HG02840 (cell line): ENCODE results near the gene SMC5.
A peak's percentile ranks its signal among the peaks of the same experiment; 100 is the strongest.
"Not testable (repeated sequence)": the region's sequence is repeated elsewhere in the genome, so short reads cannot be mapped to it uniquely, and the experiment has no call there.

Source experiments
- ATAC-seq: cut with Tn5 transposase; IDR thresholded peaks from one replicate; pipeline ENCODE4 v1.9.1; 2021; ENCODE audit warnings: mild to moderate bottlenecking, moderate library complexity, moderate number of reproducible peaks; ENCODE audit not compliant: unreplicated experiment, low FRiP score

Gene SMC5

DNA sequence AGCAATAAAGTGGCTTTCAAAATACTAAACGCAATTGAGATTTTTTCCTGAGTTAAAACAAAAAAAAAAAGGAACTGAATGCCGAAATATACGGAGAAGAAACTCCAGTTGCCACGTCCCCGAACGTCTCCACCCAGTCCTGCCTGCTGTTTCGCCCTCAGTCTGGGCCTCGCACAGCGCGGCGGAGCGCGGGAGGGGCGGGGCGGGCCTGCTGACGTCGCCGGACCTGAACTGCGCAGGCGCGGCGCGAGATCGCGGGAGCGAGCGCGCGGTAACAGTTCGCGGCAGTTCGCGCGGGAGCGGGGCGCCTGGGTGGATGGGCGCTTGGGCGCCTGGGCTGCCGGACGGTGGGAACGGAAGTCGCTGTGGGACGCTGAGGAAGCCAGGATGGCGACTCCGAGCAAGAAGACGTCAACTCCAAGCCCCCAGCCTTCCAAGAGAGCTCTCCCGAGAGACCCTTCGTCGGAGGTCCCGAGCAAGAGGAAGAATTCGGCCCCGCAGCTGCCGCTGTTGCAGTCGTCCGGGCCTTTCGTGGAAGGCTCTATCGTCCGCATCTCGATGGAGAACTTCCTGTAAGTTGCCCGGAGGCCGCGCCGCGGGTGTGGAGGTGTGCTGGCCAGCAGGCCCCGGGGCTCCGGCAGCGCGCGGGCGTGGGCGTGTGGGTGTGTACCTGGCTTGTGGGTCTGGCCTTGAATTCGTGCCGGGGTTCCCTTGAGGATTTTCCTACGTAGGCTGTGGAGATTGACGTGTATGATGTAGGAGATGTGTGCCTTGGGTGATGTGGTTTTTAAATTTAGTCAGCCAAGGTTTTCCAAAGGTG, at the start of gene SMC5:
TSS of gene SMC5 (plus strand) at position 287 of the 820 bp plus-strand sequence. CDS start at position 388, 101 bp downstream.
- peak; percentile 86 for ATAC-seq

DNA sequence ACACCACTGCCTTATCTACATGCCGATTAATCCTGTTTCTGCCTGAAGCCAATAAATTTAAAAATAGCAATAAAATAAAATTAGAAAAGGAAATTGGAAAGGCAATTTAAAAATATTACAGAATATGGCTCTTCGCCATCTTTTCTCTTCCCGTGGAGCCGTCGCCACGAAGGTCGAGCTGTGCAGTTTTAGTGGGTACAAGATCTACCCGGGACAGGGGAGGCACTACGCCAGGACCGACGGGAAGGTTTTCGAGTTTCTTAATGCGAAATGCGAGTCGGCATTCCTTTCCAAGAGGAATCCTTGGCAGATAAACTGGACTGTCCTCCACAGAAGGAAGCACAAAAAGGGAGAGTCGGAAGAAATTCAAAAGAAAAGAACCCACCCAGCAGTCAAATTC, 41.7 kb upstream of the SMC5 start:
- ATAC-seq: no peak

DNA sequence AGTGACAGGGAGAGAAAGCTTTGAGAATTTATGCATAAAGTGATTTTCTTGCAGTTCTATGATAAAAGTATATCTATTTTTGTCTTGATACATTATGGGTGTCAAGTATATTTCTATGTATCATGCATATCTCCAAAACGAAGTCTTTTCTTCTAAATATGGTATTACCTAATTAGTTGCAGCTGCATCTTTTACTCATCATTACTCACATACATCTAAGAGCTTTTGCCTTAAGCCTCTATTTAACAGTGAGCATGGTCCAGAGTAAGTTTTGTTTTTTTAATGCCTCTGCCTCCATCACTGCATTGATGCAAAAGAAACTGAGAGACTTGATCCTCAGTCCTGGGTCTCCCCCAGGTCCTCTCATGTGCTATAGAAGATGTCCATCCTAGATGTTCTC, 40.0 kb upstream of the SMC5 start:
- no peak for ATAC-seq

DNA sequence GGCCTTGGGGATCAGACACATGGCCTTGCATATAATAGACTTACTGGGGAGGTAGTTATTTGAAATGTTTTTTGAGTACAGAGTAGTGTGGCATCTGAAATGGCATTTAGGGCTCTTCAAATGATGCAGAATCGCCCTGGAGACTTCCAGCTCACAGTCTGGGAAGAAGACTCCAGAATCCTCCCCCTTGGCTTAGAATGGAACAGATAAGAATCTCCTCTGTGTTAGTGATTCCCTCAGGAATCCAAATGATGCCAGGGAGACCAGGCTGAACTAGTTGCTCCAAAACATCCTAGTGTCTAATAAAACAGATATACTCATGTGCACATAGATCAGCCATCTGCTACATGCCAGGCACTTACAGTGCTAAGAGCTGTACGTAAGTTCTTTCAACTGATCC, 38.6 kb upstream of the SMC5 start:
- ATAC-seq: no peak

DNA sequence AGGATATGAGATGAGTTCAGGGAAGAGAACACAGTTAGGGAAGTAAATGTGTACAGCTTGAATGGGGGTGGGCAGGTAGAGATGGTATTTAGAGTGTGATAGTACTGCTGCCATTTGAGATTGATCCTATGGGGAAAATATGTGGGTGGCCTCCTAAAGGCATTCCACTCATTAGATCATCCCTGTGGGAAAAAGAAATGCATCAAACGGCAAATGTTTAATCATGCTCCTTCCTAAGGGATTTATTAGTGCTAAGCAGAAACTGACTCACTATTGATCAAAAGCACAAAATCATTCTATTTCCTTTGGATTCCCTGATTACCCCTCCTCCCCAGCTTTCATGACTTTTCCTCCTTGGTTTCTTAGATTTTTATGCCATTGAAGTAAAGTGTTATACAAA, 36.4 kb upstream of the SMC5 start:
- ATAC-seq: no peak

DNA sequence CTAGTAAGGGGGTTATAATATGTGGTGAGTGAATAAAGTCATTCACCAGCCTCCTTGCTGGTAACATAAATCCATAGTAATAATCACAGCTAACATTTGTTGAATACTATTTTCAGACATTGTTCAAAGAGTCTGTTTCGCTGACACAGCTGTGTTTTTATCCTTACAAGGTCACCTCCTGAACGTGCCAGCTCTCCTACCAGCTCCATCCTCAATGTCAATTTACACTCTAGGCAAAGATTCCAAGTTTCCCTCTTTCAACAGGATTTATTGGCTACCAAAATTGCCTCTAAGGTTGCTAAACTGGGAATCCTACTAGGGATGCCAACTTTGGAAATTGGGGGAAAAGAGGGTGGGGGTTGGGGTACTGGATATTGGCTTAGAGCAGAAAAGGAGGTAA, 30.7 kb upstream of the SMC5 start:
- ATAC-seq: no peak

DNA sequence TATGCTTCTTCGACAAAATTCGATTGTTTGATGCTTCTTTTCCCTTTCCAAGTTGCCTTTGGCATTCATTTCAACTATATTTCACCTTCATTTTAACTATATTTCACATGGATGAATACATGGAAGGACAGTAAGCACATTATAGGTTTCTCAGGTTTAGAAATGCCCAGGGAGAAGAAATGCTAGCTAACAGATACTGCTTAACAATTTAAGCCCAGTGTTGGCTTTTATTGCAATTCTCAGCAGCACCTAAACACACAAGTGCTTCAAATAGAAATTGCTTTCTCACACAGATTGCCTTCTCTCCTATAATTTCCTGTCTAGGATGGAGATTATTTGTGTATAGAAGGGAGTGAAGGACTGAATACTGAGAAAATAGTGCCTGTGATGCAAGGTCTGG, 30.2 kb upstream of the SMC5 start:
- no peak for ATAC-seq

DNA sequence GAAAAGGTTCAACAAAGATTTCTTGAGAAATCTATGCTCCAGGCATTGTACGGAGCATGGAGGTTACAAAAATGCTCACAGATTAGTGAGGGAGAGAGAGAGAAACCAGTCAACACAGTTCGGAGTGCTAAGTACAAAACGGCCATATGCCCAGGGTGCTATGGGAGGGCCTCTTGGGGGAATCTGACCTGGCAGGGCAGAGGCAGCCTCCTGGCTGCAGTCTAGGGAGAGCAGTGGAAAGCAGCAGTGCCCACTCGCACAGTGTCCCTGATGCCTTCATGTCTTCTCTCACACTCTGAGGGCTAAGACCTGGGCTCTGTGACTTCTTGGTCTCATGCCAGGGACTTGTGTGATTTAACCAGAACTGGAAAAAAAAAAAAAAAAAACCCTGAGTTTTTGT, 29.8 kb upstream of the SMC5 start:
- ATAC-seq: no peak

DNA sequence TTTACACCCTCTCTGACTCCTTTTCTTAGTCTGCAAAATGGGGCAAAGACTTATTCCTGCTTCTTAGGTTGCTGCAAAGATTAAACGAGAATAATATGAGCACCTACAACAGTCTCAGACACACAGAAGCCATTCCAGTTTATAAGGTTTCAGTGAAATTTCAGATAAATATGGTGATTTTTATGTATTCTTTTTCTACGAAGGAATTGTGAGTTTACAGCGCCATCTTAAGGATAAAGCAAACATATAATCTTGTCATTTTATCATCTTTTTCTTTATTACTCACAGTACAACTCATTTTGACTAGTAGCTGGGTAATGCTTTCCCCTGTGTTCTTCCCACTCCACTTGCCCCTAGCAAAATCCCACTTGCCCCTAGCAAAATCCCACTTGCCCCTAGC, 29.2 kb upstream of the SMC5 start:
- no peak for ATAC-seq

DNA sequence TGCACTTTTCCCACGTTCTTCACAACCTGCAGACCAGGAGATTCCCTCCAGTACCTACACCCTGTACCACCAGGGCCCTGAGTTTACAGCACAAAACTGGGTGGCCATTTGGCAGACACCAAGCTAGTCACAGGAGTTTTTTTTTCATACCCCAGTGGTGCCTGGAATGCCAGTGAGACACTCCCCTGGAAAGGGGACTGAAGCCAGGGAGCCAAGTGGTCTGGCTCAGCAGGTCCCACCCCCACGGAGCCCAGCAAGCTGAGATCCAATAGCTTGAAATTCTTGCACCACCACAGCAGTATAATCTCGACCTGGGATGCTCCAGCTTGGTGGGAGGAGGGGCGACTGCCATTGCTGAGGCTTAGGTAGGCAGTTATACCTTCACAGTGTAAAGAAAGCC, 26.3 kb upstream of the SMC5 start:
- ATAC-seq: no peak

DNA sequence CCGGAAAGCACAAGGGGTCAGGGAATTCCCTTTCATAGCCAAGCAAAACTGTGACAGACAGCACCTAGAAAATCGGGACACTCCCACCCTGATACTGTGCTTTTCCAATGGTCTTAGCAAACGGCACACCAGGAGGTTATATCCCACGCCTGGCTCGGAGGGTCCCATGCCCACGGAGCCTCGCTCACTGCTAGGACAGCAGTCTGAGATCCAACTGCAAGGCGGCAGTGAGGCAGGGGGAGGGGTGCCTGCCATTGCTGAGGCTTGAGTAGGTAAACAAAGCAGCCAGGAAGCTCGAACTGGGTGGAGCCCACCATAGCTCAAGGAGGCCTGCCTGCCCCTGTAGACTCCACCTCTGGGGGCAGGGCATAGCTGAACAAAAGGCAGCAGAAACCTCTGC, 24.6 kb upstream of the SMC5 start:
- ATAC-seq: not testable (repeated sequence)

DNA sequence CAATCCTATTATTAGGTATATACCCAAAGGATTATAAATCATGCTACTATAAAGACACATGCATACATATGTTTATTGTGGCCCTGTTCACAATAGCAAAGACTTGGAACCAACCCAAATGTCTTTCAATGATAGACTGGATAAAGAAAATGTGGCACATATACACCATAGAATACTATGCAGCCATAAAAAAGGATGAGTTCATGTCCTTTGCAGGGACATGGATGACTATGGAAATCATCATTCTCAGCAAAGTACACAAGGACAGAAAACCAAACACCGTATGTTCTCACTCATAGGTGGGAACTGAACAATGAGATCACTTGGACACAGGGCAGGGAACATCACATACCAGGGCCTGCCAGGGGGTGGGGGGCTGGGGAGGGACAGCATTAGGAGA, 12.8 kb upstream of the SMC5 start:
- not testable (repeated sequence) for ATAC-seq

DNA sequence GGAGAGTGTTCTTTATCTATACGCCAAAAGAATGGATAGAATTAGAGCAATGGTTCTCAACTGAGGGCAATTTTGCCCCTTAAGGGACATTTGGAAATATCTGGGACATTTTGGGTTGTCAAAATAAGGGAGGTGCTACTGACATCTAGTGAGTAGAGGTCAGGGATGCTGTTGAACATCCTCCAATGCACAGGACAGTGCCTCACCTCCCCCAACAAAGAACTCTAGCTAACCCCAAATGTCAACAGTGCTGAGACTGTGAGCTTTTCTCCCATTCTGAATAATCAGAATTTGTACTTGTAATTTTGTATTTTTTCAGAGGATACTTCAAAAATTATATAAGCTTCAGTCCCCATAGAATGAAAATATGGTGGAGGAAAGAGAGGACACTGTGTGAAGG, 8.6 kb upstream of the SMC5 start:
- ATAC-seq: no peak

DNA sequence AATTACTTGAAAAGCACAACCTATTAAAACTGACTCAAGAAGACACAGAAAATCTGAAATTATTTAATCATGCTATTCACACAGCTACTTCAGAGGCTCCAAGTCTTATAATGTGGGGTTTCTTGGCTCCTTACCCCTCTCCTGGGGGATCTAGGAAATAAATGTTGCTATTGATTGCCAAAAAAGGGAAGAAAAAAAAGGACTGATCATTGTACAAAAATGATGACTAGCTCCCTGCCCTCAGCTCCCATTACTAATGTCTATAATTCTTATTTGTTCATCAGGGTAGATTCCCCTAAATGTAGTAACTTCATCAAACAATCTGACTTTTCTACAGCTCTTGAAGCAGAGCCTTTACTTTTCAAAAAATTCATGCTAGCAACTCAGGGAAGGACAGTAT, 3.3 kb upstream of the SMC5 start:
- no peak for ATAC-seq

DNA sequence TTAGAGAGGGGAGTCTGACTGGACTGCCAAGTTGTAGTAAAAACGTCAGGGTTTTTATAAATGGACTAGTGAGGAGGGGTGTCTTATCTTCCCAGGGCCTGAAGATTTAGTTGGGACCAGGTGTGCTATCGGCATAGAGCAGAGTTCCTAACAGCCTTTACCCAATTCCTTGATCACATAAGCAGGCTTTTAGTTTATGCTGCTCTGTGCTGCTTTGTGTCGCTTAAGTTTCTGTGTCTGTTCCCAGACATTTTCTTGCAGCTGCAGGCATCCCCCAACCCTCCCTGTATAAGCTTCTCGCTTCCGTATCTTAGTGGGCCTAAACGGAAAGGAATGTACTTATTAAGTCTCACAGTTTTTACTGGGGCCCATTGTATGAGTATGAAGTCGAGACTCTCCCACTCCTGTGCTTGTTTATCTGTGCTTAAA, 2.6 kb upstream of the SMC5 start:
- ATAC-seq: no peak

DNA sequence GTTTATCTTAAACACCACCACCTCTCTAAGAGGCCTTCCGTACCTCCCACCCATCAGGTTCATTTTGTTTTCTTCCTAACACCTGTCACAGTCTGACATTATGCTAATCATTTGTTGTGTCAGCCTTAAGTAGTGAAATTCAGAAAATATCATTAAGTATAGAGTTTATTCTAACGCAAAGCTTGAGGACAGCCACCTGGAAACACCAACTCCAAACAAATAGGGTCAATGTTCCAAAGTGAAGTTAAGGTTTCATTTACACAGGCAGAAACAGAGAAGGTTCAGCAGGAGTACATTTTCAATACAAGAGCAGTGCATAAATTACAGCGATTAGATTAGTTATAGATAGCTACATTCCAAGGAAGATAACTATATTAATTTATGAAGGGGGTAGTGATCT, 1.3 kb upstream of the SMC5 start:
- no peak for ATAC-seq

DNA sequence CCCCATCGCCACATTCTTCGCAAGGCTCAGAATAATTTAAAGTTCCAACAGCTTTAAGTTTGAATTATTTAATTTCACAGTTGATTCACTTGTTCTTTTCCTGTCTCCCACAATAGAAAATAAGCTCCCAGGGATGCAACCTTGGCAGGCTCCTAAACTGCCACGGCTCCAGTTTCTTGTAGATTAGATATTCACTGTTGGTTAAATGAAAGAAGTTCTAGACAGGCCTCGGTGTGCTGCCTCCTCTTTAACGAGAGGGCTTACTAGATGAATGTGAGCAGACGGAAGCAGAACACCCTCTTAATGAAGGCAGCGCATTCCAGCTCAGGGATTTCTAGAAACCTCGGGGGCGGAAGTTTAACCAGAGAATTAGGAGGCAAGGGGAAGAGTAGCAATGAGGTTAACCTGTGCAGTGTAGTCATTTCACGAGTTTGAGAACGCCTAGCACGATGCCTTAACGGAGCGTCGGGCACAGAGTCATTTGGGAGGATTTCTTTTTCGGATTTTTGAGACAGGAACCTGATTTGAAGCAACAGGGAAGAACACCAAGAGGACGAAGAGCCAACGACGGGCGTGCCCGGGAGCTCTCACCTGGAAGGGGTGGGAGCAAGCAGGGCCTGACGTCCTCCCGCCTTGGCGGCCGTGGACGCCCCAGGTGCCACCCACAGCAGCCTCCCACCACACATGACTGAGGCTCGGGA, 637 bp upstream of the SMC5 start:
- ATAC-seq: peak; percentile 45

DNA sequence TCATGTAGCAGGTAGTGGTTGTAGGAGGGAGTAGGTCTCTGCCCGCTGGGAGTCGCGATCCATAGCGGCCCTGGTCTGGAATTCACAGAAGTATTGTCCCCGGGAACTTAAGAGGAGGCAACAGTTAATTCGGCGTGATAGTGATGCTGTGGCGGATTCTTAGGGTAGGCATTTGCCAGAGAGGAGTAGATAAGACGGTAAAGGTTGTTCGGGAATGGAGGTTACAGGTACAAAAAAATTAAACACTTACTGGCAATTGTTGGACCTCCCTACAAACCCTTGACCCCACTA, 679 bp downstream of the SMC5 start:
- no peak for ATAC-seq

DNA sequence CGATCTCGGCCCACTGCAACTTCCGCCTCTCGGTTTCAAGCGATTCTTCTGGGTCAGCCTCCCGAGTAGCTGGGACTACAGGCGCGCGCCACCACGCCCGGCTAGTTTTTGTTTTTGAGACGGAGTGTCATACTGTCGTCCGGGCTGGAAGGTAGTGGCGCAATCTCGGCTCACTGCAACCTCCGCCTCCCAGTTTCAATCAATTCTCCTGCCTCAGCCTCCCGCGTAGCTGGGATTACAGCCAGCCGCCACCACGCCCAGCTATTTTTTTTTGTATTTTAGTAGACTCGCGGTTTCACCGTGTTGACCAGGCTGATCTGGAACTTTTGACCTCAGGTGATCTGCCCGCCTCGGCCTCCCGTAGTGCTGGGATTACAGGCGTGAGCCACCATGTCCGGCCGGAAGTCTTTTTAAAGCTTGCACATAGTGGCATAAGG, 1.2 kb downstream of the SMC5 start:
- ATAC-seq: no peak

DNA sequence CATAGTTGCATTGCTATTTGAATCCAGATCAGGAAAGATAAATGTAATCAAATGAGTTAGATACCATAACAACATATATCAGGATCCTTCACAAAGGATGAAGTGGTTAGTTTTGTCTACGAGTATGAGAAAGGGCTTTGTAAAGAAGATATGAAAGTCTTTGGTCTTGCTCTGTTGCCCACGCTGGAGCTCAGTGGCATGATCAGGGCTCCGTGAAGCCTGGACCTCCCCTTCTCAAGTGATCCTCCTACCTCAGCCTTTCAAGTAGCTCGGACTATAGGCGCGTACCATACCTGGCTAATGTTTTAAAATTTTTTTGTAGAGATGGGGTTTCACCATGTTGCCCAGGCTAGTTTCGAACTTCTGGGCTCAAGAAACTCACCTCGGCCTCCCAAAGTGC, 1.8 kb downstream of the SMC5 start:
- ATAC-seq: no peak

DNA sequence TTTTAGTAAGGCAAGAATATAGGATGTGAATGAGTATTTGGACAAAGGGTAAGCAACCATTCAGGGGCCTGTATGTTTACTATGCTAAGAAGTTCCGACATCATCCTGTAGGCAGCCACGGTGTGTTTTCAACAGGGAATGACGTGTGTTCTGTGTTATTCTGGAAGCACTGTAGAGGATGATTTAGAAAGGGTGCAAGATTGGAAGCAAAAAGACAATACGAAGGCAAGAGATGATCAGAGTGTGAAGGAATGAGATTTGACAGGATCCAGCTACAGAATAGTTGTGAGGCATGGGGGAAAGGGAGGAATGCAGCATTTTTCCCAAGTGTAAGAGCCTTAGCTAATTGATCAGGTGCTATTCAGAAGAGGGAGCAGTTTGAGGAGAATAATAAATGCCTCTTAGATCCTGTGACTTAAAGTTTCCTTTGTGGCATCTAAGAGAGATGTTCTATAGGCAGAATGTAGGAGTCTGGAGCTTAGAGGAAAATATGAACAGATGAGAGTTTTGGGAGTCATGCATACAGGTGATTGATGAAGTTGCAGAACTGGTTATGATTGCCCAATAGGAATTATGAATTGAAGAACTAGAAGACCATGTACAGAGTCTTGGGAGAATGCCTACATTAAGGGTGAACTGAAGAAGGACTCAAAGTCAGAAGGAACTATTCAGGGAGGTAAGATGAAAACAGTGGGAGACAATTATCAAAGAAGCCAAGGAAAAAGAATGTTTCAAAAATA, 2.5 kb downstream of the SMC5 start:
- ATAC-seq: no peak

DNA sequence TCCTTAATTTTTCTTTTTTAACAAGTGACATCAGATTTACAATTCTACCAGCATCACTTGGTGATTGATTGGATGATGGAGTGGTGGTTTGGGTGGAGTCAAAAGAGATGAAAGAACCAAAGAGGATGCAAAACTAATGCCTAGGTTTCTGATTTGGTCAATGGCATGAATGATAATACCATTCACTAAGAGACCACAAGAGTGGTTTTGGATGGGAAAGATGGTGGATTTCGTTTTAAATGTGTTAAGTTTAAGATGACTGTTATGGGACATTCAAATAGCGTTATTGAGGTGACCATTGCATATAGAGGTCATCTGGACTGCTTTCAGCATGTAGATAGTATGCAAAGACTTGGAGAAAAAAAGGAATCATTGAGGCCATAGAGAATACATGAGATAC, 3.6 kb downstream of the SMC5 start:
- no peak for ATAC-seq
